GM18511 (cell line): Measurements from ENCODE around the gene SHROOM1.
"Not testable (repeated sequence)": the region's sequence is repeated elsewhere in the genome, so short reads cannot be mapped to it uniquely, and the experiment has no call there.

Source experiments
- ATAC-seq: cut with Tn5 transposase; IDR thresholded peaks from one replicate; pipeline ENCODE4 v1.9.1; 2021; ENCODE audit warnings: mild to moderate bottlenecking, moderate library complexity; ENCODE audit not compliant: unreplicated experiment

SHROOM1 gene

GRCh38 chr5:132808448-132808847, 22.0 kb downstream of the SHROOM1 start:
- no peak for ATAC-seq

- no peak for ATAC-seq
Measured at GRCh38 chr5:132807163-132807838, 23.1 kb downstream of the SHROOM1 start.

- ATAC-seq: not testable (repeated sequence)
Measured at GRCh38 chr5:132806804-132807162, 23.7 kb downstream of the SHROOM1 start.

GRCh38 chr5:132805872-132806271, 24.6 kb downstream of the SHROOM1 start:
- ATAC-seq: not testable (repeated sequence)

GRCh38 chr5:132804219-132804618, 26.2 kb downstream of the SHROOM1 start:
- ATAC-seq: not testable (repeated sequence)

GRCh38 chr5:132802685-132803066, 27.8 kb downstream of the SHROOM1 start:
- ATAC-seq: not testable (repeated sequence)

GRCh38 chr5:132802044-132802684, 28.3 kb downstream of the SHROOM1 start:
- no peak for ATAC-seq

GRCh38 chr5:132800545-132800944, 29.9 kb downstream of the SHROOM1 start:
- no peak for ATAC-seq

- ATAC-seq: no peak
Measured at GRCh38 chr5:132799392-132799791, 31.1 kb downstream of the SHROOM1 start.

GRCh38 chr5:132797651-132798050, 32.8 kb downstream of the SHROOM1 start:
- ATAC-seq: no peak

- no peak for ATAC-seq
Measured at GRCh38 chr5:132791026-132791425, 39.4 kb downstream of the SHROOM1 start.

GRCh38 chr5:132790201-132790865, 40.1 kb downstream of the SHROOM1 start:
- ATAC-seq: no peak

GRCh38 chr5:132788990-132789886, 41.2 kb downstream of the SHROOM1 start:
- ATAC-seq: no peak

GRCh38 chr5:132788508-132788907, 41.9 kb downstream of the SHROOM1 start:
- no peak for ATAC-seq

GRCh38 chr5:132787076-132787475, 43.4 kb downstream of the SHROOM1 start:
- no peak for ATAC-seq

GRCh38 chr5:132785864-132786263, 44.6 kb downstream of the SHROOM1 start:
- no peak for ATAC-seq

- no peak for ATAC-seq
Measured at GRCh38 chr5:132785365-132785764, 45.1 kb downstream of the SHROOM1 start.

- ATAC-seq: no peak
Measured at GRCh38 chr5:132782101-132782500, 48.3 kb downstream of the SHROOM1 start.

GRCh38 chr5:132781029-132781428, 49.4 kb downstream of the SHROOM1 start:
- ATAC-seq: no peak

- no peak for ATAC-seq
Measured at GRCh38 chr5:132780577-132780976, 49.9 kb downstream of the SHROOM1 start.

- ATAC-seq: no peak
Measured at GRCh38 chr5:132779961-132780360, 50.5 kb downstream of the SHROOM1 start.
